Chondrocyte (in vitro differentiated cells): ENCODE measurements around the gene EDRF1. TPM values are rescaled to one million over a fixed set of nuclear protein-coding genes. Genes with fewer than 3 reads are reported as not detected.

Experiments used
- DNase-seq: peaks from one replicate; pipeline ENCODE4 v3.0.0; 2021; ENCODE audit warnings: mixed read lengths, low spot score
- H3K27ac Mint-ChIP-seq: one replicate; pipeline ENCODE4 v1.8.0; 2021; ENCODE audit warnings: mild to moderate bottlenecking, moderate library complexity, mixed read lengths; ENCODE audit not compliant: unreplicated experiment
- H3K27me3 Mint-ChIP-seq: 2 replicates; pipeline ENCODE4 v1.8.0; 2021; ENCODE audit warnings: low read depth, mixed read lengths
- H3K36me3 Mint-ChIP-seq: 2 replicates; pipeline ENCODE4 v1.8.0; 2021; ENCODE audit warnings: low read depth, mixed read lengths
- H3K4me1 Mint-ChIP-seq: 2 replicates; pipeline ENCODE4 v1.8.0; 2021; ENCODE audit warnings: low read depth, mild to moderate bottlenecking, mixed read lengths
- H3K4me3 Mint-ChIP-seq: one replicate; pipeline ENCODE4 v1.8.0; 2021; ENCODE audit warnings: mild to moderate bottlenecking, moderate library complexity, mixed read lengths; ENCODE audit not compliant: unreplicated experiment
- H3K9me3 Mint-ChIP-seq: 2 replicates; pipeline ENCODE4 v1.8.0; 2021; ENCODE audit warnings: low read depth, mixed read lengths
- total RNA-seq: library from RNA; stranded (reverse); gene quantifications from 3 replicates; pipeline ENCODE4 v1.2.1, GENCODE V29; 2021
- TF ChIP-seq, protein P1 (sequence below): fragments of 200-600 bp; sonication (generic); IDR thresholded peaks from 2 replicates; pipeline ENCODE4 v1.5.0; 2021; ENCODE audit warnings: antibody characterized with exemption, mild to moderate bottlenecking, moderate library complexity

The EDRF1 gene
- total RNA-seq, 1 donor from 2014 or later = 14.8 TPM

DNA sequence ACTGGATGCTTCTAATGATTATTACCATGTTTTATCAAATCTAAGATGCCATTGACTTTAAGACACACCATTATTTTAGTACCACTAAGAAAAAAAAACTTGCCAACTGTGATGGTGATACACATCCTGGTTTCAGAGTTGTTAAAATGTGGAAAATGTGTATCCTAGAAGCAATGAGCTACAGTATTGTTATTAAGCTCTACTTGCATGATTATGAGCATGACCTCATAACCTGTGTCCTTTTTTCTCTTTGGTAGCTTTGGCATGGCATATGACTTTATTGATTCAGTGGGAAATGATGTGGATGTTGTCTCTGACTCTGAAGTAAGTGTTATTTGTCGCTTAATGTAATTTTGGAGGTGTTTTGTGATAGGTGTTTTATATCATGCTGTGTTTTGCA is 3.3 kb downstream of the EDRF1 start:
- H3K36me3 Mint-ChIP-seq = peaks cover 29% of the 10 kb centered on the region
- no peak overlapping the region for H3K27ac Mint-ChIP-seq
- H3K4me3 Mint-ChIP-seq = no peak overlapping the region
- H3K27me3 Mint-ChIP-seq = no peaks in the 10 kb centered on the region
- H3K4me1 Mint-ChIP-seq = peaks cover 25% of the 10 kb centered on the region
- no peaks in the 10 kb centered on the region for H3K9me3 Mint-ChIP-seq
- TF ChIP-seq, protein P1, sequence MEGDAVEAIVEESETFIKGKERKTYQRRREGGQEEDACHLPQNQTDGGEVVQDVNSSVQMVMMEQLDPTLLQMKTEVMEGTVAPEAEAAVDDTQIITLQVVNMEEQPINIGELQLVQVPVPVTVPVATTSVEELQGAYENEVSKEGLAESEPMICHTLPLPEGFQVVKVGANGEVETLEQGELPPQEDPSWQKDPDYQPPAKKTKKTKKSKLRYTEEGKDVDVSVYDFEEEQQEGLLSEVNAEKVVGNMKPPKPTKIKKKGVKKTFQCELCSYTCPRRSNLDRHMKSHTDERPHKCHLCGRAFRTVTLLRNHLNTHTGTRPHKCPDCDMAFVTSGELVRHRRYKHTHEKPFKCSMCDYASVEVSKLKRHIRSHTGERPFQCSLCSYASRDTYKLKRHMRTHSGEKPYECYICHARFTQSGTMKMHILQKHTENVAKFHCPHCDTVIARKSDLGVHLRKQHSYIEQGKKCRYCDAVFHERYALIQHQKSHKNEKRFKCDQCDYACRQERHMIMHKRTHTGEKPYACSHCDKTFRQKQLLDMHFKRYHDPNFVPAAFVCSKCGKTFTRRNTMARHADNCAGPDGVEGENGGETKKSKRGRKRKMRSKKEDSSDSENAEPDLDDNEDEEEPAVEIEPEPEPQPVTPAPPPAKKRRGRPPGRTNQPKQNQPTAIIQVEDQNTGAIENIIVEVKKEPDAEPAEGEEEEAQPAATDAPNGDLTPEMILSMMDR = no peak
- no peak for DNase-seq

DNA sequence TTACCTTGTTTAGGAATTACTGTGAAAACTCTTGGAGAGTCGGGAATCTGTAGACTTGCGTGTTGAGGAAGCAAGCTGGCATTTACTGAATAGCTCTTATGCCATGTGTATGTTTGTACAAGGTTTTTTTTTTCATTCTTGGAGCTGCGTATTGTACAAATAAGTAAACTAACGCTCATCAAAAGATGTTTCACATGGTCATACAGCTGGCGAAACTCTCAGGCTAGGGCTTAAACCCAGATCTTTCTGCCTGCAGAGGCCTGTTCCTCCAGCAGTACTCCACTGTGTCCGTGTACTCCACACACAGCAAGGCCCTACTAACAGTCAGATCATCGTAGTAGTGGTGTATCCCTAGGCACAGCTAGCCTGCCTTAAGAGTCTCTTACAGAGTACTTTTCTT is 7.4 kb downstream of the EDRF1 start:
- Mint-ChIP-seq H3K4me1 (peaks cover under 1% of the 10 kb centered on the region), H3K27ac (no peak overlapping the region), H3K27me3 (no peaks in the 10 kb centered on the region), H3K36me3 (peaks cover 47% of the 10 kb centered on the region), H3K4me3 (no peak overlapping the region), H3K9me3 (no peaks in the 10 kb centered on the region)
- DNase-seq = no peak
- TF ChIP-seq, protein P1 = no peak

DNA sequence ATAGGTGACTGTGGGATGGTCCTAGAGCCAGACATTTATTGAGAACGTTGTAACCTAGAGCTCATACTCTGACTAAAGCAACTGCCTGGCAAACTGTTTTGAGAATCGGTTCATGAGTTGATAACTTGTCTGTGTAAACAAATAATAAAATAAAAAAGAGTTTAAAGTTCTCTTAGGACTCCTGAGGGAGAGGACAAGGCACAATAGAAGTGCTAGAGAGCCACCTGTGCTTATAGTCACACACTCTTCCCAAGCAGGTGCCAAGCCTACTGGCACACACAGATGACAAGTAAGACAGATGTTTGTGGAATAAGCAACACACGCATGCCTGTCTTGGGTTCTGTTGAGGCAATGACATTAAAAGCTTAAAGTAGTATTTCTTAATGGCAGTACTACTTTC is 7.9 kb downstream of the EDRF1 start:
- H3K4me1 Mint-ChIP-seq = no peaks in the 10 kb centered on the region
- peaks cover 52% of the 10 kb centered on the region for H3K36me3 Mint-ChIP-seq
- H3K27ac Mint-ChIP-seq = no peak overlapping the region
- TF ChIP-seq, protein P1 = no peak
- no peaks in the 10 kb centered on the region for H3K27me3 Mint-ChIP-seq
- DNase-seq = no peak
- H3K4me3 Mint-ChIP-seq = no peak overlapping the region
- H3K9me3 Mint-ChIP-seq = no peaks in the 10 kb centered on the region

DNA sequence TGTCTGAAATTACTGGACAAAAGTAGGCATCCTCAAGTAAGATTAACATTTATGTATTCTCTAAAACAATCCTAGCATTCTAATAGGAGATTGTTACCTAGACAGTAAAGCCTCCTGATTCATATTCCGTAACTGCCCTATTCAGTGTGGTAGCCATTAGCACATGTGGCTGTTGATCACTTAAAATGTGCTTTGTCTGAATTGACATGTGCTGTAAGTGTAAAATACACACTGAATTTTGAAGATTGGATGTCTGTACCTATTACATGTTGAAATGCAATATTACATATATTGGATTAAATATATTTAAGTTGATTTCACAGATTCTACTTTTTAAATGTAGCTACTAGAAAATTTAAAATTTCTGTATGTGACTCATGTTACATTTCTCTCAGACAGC is 14.6 kb downstream of the EDRF1 start:
- H3K9me3 Mint-ChIP-seq = no peaks in the 10 kb centered on the region
- no peaks in the 10 kb centered on the region for H3K4me1 Mint-ChIP-seq
- TF ChIP-seq, protein P1 = no peak
- H3K27me3 Mint-ChIP-seq = no peaks in the 10 kb centered on the region
- H3K4me3 Mint-ChIP-seq = no peak overlapping the region
- H3K27ac Mint-ChIP-seq = no peak overlapping the region
- peaks cover 39% of the 10 kb centered on the region for H3K36me3 Mint-ChIP-seq
- no peak for DNase-seq

DNA sequence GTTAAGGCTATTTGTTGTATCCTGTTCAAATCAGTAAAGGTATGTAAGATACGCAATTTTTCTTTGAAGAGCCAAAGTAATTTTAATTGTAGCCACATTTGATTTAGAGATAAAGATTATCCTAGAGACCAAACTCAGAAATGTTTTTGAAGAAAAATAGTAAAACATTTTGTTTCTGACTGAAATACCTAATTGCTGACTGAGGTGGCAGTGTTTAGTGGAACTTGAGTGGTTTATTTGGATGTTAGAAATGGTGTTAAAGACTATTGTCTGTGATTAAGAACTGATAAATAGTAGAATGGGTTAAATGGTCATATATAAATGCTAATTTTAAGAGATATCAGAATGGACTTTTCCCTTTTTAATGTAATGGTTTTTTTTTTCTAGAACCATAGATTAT is 15.3 kb downstream of the EDRF1 start:
- H3K36me3 Mint-ChIP-seq = peaks cover 40% of the 10 kb centered on the region
- H3K27ac Mint-ChIP-seq = no peak overlapping the region
- no peaks in the 10 kb centered on the region for H3K9me3 Mint-ChIP-seq
- H3K4me3 Mint-ChIP-seq = no peak overlapping the region
- no peak for DNase-seq
- TF ChIP-seq, protein P1 = peak; percentile 57
- no peaks in the 10 kb centered on the region for H3K4me1 Mint-ChIP-seq
- H3K27me3 Mint-ChIP-seq = no peaks in the 10 kb centered on the region
